ENCODE data around the gene NMUR2.

NMUR2 gene

DNA sequence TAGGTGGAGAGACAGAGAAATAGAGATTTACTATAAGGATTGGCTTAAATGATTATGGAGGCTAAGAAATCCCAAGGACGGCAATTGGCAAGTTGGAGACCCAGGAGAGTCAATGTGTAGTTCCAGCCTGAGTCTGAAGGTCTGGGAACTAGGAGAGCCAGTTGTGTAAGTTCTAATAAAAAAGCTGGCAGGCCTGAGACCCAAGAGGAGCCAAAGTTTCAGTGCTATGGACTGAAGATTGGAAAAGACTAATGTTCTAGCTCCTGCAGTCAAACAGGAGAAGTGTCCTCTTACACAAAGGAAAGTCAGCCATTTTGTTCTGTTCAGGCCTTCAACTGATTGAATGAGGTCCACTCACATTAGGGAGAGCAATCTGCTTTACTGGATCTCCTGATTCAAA lies 50.0 kb downstream of the NMUR2 start:
- no peak overlapping the region for H3K4me3 ChIP-seq (ENCODE audit: low read depth, low read length)
- POLR2A ChIA-PET: no interaction called here
- no peak for DNase-seq (ENCODE audit: low read depth, low spot score)
- no peak for TF ChIP-seq CTCF (IDR thresholded peaks at IDR 0.05; ENCODE audit: insufficient read depth, low read length, missing control alignments)
- CTCF ChIA-PET: no interaction called here

GRCh38 chr5:152353001-152353400 lies 52.1 kb downstream of the NMUR2 start:
- ChIA-PET CTCF (no interaction called here), POLR2A (no interaction called here)
- TF ChIP-seq CTCF (IDR thresholded peaks at IDR 0.05; ENCODE audit: insufficient read depth, low read length, missing control alignments): no peak
- DNase-seq (ENCODE audit: low read depth, low spot score): no peak
- no peak overlapping the region for H3K4me3 ChIP-seq (ENCODE audit: low read depth, low read length)

GRCh38 chr5:152349683-152350526 lies 55.2 kb downstream of the NMUR2 start:
- CTCF ChIA-PET: interaction anchor here (1.2 kb wide), 1 partner anchor 524 kb away, joined by 3 read pairs; no protein-coding TSS in a partner anchor
- POLR2A ChIA-PET: no interaction called here
- peak; percentile 14 for TF ChIP-seq CTCF (IDR thresholded peaks at IDR 0.05; ENCODE audit: insufficient read depth, low read length, missing control alignments)
- H3K4me3 ChIP-seq (ENCODE audit: low read depth, low read length): no peak overlapping the region
- DNase-seq (ENCODE audit: low read depth, low spot score): no peak

Measured in AG04449 (cell line).